Measurements from ENCODE around the gene SNX15.

Gene SNX15

GRCh38 chr11:65089621-65090020 is 62.4 kb downstream of the SNX15 start:
- no peak for DNase-seq (ENCODE audit: low read depth)
- TF ChIP-seq, protein P1, sequence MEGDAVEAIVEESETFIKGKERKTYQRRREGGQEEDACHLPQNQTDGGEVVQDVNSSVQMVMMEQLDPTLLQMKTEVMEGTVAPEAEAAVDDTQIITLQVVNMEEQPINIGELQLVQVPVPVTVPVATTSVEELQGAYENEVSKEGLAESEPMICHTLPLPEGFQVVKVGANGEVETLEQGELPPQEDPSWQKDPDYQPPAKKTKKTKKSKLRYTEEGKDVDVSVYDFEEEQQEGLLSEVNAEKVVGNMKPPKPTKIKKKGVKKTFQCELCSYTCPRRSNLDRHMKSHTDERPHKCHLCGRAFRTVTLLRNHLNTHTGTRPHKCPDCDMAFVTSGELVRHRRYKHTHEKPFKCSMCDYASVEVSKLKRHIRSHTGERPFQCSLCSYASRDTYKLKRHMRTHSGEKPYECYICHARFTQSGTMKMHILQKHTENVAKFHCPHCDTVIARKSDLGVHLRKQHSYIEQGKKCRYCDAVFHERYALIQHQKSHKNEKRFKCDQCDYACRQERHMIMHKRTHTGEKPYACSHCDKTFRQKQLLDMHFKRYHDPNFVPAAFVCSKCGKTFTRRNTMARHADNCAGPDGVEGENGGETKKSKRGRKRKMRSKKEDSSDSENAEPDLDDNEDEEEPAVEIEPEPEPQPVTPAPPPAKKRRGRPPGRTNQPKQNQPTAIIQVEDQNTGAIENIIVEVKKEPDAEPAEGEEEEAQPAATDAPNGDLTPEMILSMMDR (conservative IDR thresholded peaks at IDR 0.05; ENCODE audit: low read depth, low read length), result no peak
- no peak overlapping the region for H3K4me3 ChIP-seq (ENCODE audit: low read length)

All from retinal pigment epithelial cell (primary cell).